IMR-90 (cell line): ENCODE measurements around the gene LEPROT. TPM values are rescaled to one million over a fixed set of nuclear protein-coding genes. Genes with fewer than 3 reads are reported as not detected.

ENCODE experiments used
- ATAC-seq: fragments of 200-7000 bp; cut with Tn5 transposase; 2 replicates; pipeline ENCODE4 v1.9.1; 2020; ENCODE audit warnings: low read depth, mild to moderate bottlenecking, moderate library complexity
- BruUV-seq: library from RNA; stranded (reverse); fragments of 400-500 nt; replicated peaks from 2 replicates; lab custom pipeline; 2021; lab: Mats Ljungman, UMichigan
- CTCF ChIA-PET: fragments of 300-600 bp; formaldehyde crosslinking; extraction: SDS; loops from one replicate; lab custom pipeline; 2021; ENCODE audit warnings: antibody characterized with exemption; lab: Yijun Ruan, JAX
- POLR2A ChIA-PET: fragments of 300-600 bp; sonication (Branson Sonifier 250); formaldehyde crosslinking; loops from one replicate; lab custom pipeline; 2022; ENCODE audit warnings: antibody characterized with exemption; ENCODE audit not compliant: unreplicated experiment; lab: Charles Lee
- DNase-seq: peaks from one replicate; pipeline ENCODE4 v3.0.0; 2013
- H2AFZ ChIP-seq: replicated peaks from 2 replicates; pipeline ENCODE3; 2013; ENCODE audit warnings: low read length, mild to moderate bottlenecking; ENCODE audit not compliant: poor library complexity
- H2AK5ac ChIP-seq: 2 replicates; pipeline ENCODE4 v1.6.1; 2013; ENCODE audit warnings: low read depth, low read length, inconsistent platforms
- H2AK9ac ChIP-seq: replicated peaks from 2 replicates; pipeline ENCODE3; 2013; ENCODE audit warnings: mild to moderate bottlenecking, low read depth, low read length, moderate library complexity; ENCODE audit not compliant: poor library complexity
- H2BK120ac ChIP-seq: 2 replicates; pipeline ENCODE4 v1.6.1; 2013; ENCODE audit warnings: low read depth, low read length, inconsistent platforms
- H2BK15ac ChIP-seq: 3 replicates; pipeline ENCODE4 v1.6.1; 2013; ENCODE audit warnings: low read depth, low read length, inconsistent platforms
- H2BK20ac ChIP-seq: 2 replicates; pipeline ENCODE4 v1.6.1; 2013; ENCODE audit warnings: low read depth, mild to moderate bottlenecking, inconsistent platforms, low read length, moderate library complexity
- H2BK5ac ChIP-seq: 2 replicates; pipeline ENCODE4 v1.6.1; 2013; ENCODE audit warnings: mild to moderate bottlenecking, low read depth, low read length, inconsistent platforms; ENCODE audit not compliant: poor library complexity, severe bottlenecking
- H3K14ac ChIP-seq: replicated peaks from 2 replicates; pipeline ENCODE4 v1.6.1; 2013; ENCODE audit warnings: low read depth, low read length, inconsistent platforms
- H3K18ac ChIP-seq: 2 replicates; pipeline ENCODE4 v1.6.1; 2013; ENCODE audit warnings: low read depth, low read length, control low read depth
- H3K23ac ChIP-seq: 2 replicates; pipeline ENCODE4 v1.6.1; 2013; ENCODE audit warnings: low read depth, low read length, inconsistent platforms
- H3K27ac ChIP-seq: 2 replicates; pipeline ENCODE4 v1.5.1; 2013; ENCODE audit warnings: mild to moderate bottlenecking, control low read depth, low read length; ENCODE audit not compliant: insufficient read depth
- H3K27me3 ChIP-seq: 2 replicates; pipeline ENCODE4 v1.6.1; 2013; ENCODE audit warnings: low read length; ENCODE audit not compliant: control insufficient read depth, insufficient read depth
- H3K36me3 ChIP-seq: 2 replicates; pipeline ENCODE4 v1.6.1; 2013; ENCODE audit warnings: low read length, mixed read lengths; ENCODE audit not compliant: control insufficient read depth, insufficient read depth
- H3K4ac ChIP-seq: 2 replicates; pipeline ENCODE4 v1.6.1; 2013; ENCODE audit warnings: low read depth, low read length, inconsistent platforms
- H3K4me1 ChIP-seq: 2 replicates; pipeline ENCODE4 v1.6.1; 2013; ENCODE audit warnings: low read length, mixed read lengths; ENCODE audit not compliant: control insufficient read depth, insufficient read depth
- H3K4me2 ChIP-seq: 2 replicates; pipeline ENCODE4 v1.6.1; 2013; ENCODE audit warnings: low read depth, mild to moderate bottlenecking, control low read depth, low read length, moderate library complexity
- H3K4me3 ChIP-seq: 2 replicates; pipeline ENCODE4 v1.5.1; 2013; ENCODE audit warnings: low read depth, mild to moderate bottlenecking, control low read depth, low read length, moderate library complexity; ENCODE audit not compliant: insufficient read depth
- H3K56ac ChIP-seq: 2 replicates; pipeline ENCODE4 v1.6.1; 2013; ENCODE audit warnings: low read length, inconsistent platforms; ENCODE audit not compliant: insufficient read depth; ENCODE audit errors: extremely low read depth
- H3K79me1 ChIP-seq, 2 experiments: 2 replicates each; pipeline ENCODE4 v1.6.1; 2013; ENCODE audit warnings: low read length in 2 of 2, inconsistent platforms in 1 of 2, low read depth in 1 of 2
- H3K9ac ChIP-seq: 2 replicates; pipeline ENCODE4 v1.6.1; 2013; ENCODE audit warnings: low read depth, low read length, control low read depth
- H3K9me1 ChIP-seq: 2 replicates; pipeline ENCODE4 v1.6.1; 2013; ENCODE audit warnings: low read length, inconsistent platforms; ENCODE audit not compliant: insufficient read depth
- H3K9me3 ChIP-seq: 2 replicates; pipeline ENCODE4 v1.6.1; 2013; ENCODE audit warnings: low read length; ENCODE audit not compliant: control insufficient read depth, insufficient read depth
- H4K20me1 ChIP-seq: 2 replicates; pipeline ENCODE4 v1.6.1; 2013; ENCODE audit warnings: low read length, inconsistent platforms; ENCODE audit not compliant: insufficient read depth
- H4K5ac ChIP-seq: 2 replicates; pipeline ENCODE4 v1.6.1; 2013; ENCODE audit warnings: mild to moderate bottlenecking, low read depth, low read length, control low read depth
- H4K8ac ChIP-seq, 2 experiments: 2 replicates each; pipeline ENCODE4 v1.6.1; 2013; ENCODE audit warnings: low read depth in 2 of 2, low read length in 2 of 2, control low read depth in 1 of 2, inconsistent platforms in 1 of 2
- H4K91ac ChIP-seq: 2 replicates; pipeline ENCODE4 v1.6.1; 2013; ENCODE audit warnings: low read depth, low read length, inconsistent platforms; ENCODE audit not compliant: insufficient read depth
- NFE2L2 ChIP-seq: fragments of 150-350 bp; IDR thresholded peaks from 2 replicates; pipeline ENCODE4 v1.6.1; 2016; ENCODE audit warnings: low read depth, mild to moderate bottlenecking, low read length
- RCOR1 ChIP-seq: IDR thresholded peaks from 2 replicates; pipeline ENCODE4 v1.6.1; 2012; ENCODE audit warnings: mild to moderate bottlenecking, low read length, improper control_type of control experiment; ENCODE audit not compliant: insufficient replicate concordance
- WGBS, 2 experiments: methylation state at CpG; one replicate each; pipeline versions ENCODE4 v1.1.5 to v1.1.7; 2013; ENCODE audit warnings: missing lambda C conversion rate in 2 of 2; ENCODE audit not compliant: insufficient read length in 1 of 2; ENCODE audit errors: extremely low coverage in 2 of 2; 5-methylcytosine and 5-hydroxymethylcytosine counted together
- dilution Hi-C: fragments of 300-500 bp; cut with HindIII; formaldehyde crosslinking; loops from one replicate; pipeline ENCODE4 v1.14.3; 2018; ENCODE audit warnings: low sequenced_read_pairs; ENCODE audit not compliant: unreplicated experiment
- in situ Hi-C: fragments of 300-500 bp; cut with MboI; formaldehyde crosslinking; loops from 3 replicates; pipeline ENCODE4 v1.14.3; 2019; ENCODE audit warnings: low sequenced_read_pairs, inconsistent platforms, mixed read lengths
- intact Hi-C: fragments of 100-400 bp; cut with micrococcal nuclease; formaldehyde crosslinking; loops from 2 replicates; pipeline ENCODE4 v1.10.0; 2022
- polyA plus RNA-seq, 3 experiments: library from polyadenylated mRNA; depleted of rRNA; stranded (reverse); fragments of >200 nt; gene quantifications; 2 replicates each; pipeline ENCODE4 v1.2.3, GENCODE V29; 2012; ENCODE audit warnings: low replicate concordance in 1 of 3
- total RNA-seq: library from RNA; depleted of rRNA; stranded (reverse); fragments of >200 nt; gene quantifications from 2 replicates; pipeline ENCODE4 v1.2.3, GENCODE V29; 2012

LEPROT gene
- total and polyA plus RNA-seq, 2 of the 4 experiments (the other 2 are of a cell fraction) = 21.0 to 40.2 TPM

- Histone ChIP-seq H3K4ac (peak overlapping the region; percentile 34), H3K79me1 (peaks cover 37 to 52% of the 10 kb centered on the region in 2 experiments), H3K4me1 (peaks cover 20% of the 10 kb centered on the region), H3K9me3 (no peaks in the 10 kb centered on the region), H2BK15ac (no peak overlapping the region; the same call in 2 of the 3 replicates), H4K20me1 (peaks cover 3% of the 10 kb centered on the region; the same call in 1 of the 2 replicates), H3K9me1 (peaks cover 19% of the 10 kb centered on the region), H2BK20ac (peak overlapping the region; percentile 51; the same call in 1 of the 2 replicates), H3K4me2 (no peak overlapping the region), H3K23ac (no peak overlapping the region), H2BK120ac (peak overlapping the region; percentile 54; the same call in 1 of the 2 replicates), H3K27me3 (no peaks in the 10 kb centered on the region), H4K91ac (peak overlapping the region; percentile 53; the same call in 1 of the 2 replicates), H2AK9ac (no peak overlapping the region), H2AK5ac (no peak overlapping the region; the same call in 1 of the 2 replicates), H3K18ac (peak overlapping the region; percentile 55; the same call in 1 of the 2 replicates), H4K8ac (peak overlapping the region in 1 of 2 experiments; percentile 44; a peak in 2 of 4 replicates), H3K27ac (no peak overlapping the region), H3K14ac (peak overlapping the region; percentile 8; the same call in 1 of the 2 replicates), H2BK5ac (peak overlapping the region; percentile 78), H2AFZ (no peak overlapping the region), H3K56ac (no peak overlapping the region), H3K36me3 (peaks cover 19% of the 10 kb centered on the region), H3K9ac (no peak overlapping the region), H3K4me3 (no peak overlapping the region), H4K5ac (peak overlapping the region; percentile 29; the same call in 1 of the 2 replicates)
- WGBS, 2 experiments = no CpG with 5 or more reads among the region's 1 CpG
- BruUV-seq = no TSS peak
- dilution Hi-C loops (no loop called here), in situ Hi-C loops (loop anchor here (10.0 kb wide), 3 partner anchors 360 to 1020 kb away; no protein-coding TSS in a partner anchor), intact Hi-C loops (loop anchor here (5.0 kb wide), 2 partner anchors 172 to 523 kb away; no protein-coding TSS in a partner anchor)
- DNase-seq (no peak), ATAC-seq (no peak)
- TF ChIP-seq RCOR1 = no peak
- TF ChIP-seq NFE2L2 = no peak
- POLR2A ChIA-PET = no interaction called here
- CTCF ChIA-PET = interaction anchor here (1.2 kb wide), 1 partner anchor 12 kb away, joined by 5 read pairs; no protein-coding TSS in a partner anchor
Measured at GRCh38 chr1:65424573-65424889, 4.1 kb downstream of the LEPROT start.
